ENCODE data around the gene GALK2.

GALK2 gene

DNA sequence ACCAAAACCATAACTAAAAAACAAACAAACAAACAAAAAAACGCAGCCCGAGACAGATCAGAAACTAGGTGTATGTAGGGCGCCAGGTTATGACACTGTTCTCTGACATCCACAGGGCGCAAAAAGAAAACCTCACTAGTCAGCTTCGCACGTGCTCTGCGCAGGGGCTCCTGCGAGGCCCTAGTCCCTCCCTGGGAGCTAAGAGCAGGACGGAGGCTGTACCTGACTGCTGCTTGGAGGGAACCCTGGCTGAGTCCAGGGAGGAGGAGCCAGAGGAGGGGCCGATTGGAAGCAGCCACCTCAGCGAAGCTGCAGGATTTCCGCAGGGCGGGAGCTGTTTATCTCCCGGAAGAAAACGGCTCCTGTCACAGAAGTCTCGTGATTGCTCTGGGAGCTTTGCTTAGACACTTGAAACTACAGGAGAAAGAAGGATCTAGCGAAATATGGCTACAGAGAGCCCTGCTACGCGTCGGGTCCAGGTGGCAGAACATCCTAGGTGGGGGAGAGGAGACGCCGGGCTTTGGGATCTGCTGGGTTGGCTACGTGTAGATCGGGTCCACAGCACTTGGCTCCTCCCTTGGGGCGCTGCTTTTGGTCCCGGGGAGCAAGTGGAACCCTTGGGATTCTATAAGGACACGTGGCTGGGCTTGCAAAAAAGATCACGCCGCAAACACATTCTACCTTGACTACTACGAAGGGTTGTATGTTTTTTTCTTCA lies at the start of gene GALK2:
GALK2 (plus strand) TSS at position 368 of the 718 bp plus-strand sequence; CDS start at position 444, 76 bp downstream.
- peak; percentile 97 for DNase-seq

DNA sequence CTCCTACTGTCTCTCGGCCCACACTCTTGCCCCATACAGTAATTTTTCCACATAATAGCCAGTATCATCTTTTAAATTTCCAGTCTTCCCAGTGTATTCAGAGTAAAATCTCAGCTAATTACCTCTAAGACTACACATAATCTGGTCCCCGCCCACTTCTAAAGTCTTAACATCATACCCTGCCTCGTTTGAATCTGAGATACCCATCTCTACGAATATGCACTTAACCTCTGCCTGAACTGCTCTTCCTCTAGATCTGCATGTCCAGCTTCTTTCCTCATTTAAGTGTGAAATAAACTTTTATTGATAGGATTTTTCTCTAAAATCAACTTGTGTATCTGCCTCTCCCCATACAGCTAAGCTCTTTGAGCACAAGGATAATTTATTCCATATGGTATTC lies 49.2 kb upstream of the GALK2 start:
- DNase-seq = no peak

- no peak for DNase-seq
Measured at GRCh38 chr15:49121901-49122300, 48.1 kb upstream of the GALK2 start.

DNA sequence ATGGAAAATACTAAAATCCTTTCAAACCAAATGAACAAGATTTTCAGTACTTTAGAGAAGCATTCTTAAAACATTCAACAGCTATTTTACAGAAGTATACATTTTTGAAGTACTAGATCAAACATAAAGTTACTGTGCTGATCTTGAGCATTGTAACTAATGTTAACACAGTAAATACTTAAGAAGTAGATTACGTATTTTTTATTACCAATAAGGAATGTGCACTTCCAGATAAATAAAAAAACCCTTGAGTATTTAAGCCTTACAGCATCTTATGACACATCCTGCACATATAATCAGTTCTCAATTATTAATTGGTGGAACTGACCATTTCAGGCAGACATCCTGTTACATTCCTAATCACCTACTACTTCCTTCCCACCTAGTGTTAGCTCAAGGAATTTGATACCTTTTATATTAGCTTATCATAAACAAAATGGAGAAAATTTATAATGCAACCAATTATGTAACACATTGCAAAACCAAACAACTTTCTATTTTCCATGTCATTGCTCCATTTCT lies 47.4 kb upstream of the GALK2 start:
- no peak for DNase-seq

DNA sequence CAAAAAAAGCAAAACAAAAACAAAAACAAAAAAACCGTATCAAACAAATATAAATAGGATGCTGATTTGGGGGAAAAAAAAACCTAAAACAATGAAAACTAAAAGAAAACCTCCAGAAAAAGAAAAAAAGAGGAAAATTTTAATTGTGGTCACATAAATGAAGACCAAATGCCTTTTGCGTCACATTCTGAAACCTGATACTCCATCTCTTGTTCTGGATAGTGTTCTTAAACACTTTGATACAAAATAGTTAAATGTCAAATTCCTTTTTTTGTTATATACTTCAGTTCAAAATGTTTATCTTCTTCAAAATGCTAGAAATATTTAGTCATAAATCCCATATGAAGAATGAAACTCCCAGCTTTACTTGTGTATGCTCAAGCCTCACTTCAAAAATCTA lies 45.7 kb upstream of the GALK2 start:
- DNase-seq = no peak

DNA sequence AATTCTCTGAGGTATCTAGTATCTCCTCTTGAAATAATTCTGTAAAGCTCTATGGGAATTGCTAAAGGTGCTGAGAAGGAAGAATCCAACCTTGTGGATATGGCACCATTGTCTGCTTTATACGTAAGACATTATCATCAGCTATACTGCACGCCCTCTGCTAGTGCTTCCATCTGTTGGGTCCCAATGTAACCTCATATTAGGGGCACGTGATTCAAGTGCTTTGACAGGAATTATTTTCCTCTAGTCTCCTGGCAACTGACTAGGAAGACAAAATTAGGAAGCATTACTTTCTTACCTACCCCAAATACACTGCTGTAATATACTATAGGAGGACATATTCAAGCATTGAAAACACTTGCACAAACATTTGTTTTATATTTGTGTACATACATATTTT lies 38.6 kb upstream of the GALK2 start:
- DNase-seq = no peak

DNA sequence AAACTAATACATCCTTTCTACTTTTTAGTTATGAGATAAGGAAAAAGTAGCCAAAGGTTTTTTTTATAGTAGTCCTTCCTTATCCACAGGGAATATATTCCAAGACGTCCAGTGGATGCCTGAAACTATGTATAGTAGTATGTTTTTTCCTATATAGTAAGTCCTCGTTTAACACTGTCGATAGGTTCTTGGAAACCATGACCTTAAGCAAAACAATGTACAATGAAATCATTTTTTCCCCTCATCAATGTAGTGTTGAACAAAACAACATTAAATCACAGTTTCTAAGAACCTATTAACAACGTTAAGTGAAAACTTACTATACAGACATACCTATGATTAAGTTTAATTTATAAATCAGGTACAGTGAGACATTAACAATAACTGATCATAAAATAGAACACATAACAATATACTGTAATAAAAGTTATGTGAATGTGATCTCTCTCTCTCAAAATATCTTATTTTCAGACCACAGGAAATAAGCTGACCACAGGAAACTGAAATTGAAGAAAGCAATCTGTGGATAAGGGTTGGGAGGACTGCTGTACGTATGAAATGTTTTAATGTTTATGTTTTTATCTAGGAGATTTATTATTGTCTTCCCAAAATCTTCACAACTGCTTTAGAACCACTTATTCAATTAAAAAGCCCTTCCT lies 35.2 kb upstream of the GALK2 start:
- DNase-seq = peak; percentile 25

- no peak for DNase-seq
Measured at GRCh38 chr15:49135342-49135857, 34.6 kb upstream of the GALK2 start.

DNA sequence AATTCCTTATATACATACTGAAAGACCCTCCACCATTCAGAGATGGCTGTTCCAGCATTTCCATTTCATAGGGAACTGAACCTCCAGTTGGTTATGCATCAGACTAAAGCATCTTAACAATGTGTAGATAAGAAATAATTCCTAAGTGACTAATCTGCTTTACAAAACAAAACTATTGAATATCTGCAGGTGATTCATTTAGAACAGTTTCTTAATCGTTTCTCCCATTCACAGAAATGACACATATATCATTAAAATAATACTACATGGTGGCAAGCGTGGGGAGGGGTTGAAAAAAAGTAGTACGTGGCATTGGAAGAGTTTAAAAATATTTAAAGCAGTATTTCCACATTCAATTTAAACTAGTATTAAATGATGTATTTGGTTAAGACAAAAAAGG lies 34.1 kb upstream of the GALK2 start:
- DNase-seq = no peak

DNA sequence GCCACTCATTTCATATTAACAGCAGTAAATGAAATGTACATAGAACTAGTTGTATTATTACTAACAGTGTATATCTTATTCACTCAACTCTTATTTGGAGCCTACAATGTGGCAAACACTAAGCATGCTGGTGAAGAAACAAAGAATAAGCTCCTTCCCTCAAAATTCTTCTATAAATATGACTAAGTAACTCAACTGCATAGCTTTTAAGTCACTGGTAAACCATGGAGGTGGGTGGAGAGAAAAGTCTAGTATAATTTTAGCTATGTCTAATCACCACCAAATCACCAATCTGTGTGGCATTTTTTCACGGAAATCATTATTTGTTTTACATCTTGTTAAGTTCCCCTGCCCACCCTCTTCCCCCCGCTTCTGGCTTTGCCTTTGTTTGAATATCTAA lies 32.2 kb upstream of the GALK2 start:
- DNase-seq = no peak

DNA sequence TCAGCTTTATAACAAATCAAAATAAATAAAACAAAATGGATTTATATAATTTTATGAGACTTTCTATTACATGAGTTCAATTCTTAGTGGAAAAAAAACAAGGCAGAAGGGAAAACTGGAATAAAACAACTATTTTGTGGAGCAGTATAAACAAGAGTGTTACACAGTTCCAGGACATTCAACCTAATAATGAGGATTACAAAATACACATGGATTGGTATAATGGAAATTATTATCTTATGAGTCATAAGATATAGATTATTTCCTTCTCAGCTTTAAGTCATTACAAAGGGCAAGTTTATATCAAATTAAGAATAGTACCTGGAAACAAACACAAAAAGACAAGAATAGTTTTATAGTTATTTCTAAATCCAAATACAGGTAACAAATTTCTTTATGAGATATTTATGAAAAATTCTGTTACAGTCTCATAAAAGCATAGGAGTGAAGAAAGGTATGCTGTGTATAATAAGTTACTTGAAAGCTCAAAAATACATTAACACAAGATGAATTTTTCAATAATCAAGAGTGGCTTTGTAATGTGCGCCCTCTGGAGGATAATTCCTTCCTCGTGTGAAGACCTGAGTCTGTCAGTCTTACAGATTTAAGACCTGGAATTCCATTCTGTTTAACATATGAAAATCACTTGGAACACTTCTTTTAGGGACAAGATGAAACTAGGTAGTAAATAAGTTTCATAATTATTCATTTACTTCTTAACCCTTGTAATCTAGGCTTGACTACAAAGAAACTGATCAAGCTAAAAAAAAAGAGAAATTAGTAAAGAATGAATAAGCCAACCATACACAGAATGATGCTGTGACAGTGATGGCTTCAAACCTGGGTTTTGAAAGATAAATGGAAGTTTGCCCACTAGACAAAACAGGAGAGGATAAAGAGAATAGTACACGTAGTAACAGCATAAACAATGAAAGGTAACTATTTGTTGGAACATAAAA lies 24.1 kb upstream of the GALK2 start:
- DNase-seq = peak; percentile 79

DNA sequence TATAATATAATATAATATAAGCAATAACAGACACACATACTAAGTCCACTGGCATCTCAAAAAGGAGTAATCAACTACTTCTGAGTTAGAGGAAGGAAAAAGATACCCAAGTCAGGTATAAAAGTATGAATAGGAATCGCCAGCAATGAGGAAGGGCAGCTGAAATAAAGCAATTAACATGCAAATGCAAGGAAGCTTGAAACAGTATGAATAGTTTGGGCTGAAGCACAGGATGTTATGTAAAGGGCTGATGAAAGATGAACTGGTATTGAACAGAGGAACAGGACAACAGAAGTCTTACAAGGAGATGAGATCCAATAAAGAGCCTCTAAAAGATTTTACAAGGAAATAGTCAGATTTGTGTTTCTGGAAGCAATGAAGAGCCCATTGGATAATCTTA lies 21.7 kb upstream of the GALK2 start:
- DNase-seq = no peak

DNA sequence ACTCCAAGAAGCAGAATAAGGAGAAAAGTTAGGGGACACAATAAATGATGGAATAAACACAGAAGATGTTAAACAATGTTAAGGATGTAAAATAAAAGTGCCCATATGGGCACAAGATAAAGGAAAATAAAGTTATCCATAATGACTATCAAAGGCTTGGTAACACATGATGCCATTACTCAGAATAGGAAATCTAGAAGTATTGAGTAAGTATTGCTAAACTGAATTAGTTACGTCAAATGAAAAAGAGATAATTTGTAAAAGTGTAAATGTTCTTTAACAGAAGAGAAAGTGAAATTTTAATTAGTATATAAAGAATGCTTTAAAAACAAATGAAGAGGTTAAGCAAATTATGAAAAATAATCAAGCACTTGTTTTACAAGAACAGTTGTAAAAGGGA lies 21.3 kb upstream of the GALK2 start:
- no peak for DNase-seq

DNA sequence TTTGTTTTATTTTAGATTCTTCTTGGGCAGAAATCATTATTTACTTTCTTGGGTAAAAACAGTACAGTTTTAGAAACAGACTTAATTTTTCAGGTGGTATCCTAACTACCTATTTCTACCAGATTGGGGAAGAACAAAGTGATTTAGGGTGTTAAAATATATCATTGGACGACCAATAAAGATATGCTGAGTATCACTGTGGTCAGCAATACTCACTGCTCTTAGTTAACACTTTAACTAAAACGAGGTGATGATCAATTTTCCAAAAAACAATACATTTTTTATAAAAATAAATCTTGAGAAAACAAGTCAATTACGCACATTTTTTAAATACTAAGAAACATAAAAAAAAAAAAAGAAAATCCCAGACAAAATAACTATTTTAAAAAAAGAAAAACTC lies 18.2 kb upstream of the GALK2 start:
- no peak for DNase-seq

DNA sequence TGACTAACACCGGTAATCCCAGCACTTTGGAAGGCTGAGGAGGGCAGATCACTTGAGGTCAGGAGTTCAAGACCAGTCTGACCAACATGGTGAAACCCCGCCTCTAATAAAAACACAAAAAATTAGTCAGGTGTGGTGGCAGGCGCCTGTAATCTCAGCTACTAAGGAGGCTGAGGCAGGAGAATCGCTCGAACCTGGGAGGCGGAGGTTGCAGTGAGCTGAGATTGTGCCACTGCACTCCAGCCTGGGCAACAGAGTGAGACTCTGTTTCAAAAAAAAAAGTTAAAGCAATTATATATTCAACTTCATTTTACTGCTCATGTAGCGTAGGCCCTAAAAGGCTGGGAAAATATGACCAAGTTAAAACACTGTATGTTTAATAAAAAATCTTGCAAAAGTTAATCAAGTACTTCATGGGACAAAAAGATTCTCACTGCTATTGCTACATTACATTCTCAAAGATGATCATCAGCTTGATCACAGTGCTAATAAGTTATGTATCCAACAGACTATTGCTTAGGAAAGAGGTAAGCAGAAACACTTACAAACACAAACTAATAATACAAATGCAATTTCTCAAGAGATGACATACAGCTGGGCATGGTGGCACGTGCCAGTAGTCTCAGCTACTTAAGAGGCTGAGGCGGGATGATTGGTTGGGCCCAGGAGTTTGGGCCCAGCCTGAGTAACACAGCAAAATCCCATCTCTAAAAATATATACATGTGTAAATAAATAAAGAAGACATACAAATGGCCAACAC lies 17.3 kb upstream of the GALK2 start:
- no peak for DNase-seq

DNA sequence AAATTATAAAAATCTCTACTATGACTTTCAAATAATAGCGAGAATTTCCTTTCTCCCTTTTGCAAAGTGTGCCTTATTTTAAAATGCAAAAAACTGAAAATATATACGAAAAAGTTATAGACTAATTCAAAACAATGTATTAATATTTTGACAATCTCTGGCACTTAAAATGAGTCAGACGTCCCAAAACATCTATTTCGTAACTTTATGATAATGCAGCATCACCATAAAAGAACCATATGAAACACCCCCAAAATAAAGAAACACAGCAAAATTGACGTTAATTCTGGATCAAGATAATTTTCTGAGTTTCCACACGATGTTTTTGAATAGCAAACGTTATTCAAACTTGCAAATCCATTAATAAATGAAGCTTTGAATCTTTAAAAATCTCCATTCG lies 15.7 kb upstream of the GALK2 start:
- no peak for DNase-seq

- no peak for DNase-seq
Measured at GRCh38 chr15:49154799-49155109, 15.3 kb upstream of the GALK2 start.

DNA sequence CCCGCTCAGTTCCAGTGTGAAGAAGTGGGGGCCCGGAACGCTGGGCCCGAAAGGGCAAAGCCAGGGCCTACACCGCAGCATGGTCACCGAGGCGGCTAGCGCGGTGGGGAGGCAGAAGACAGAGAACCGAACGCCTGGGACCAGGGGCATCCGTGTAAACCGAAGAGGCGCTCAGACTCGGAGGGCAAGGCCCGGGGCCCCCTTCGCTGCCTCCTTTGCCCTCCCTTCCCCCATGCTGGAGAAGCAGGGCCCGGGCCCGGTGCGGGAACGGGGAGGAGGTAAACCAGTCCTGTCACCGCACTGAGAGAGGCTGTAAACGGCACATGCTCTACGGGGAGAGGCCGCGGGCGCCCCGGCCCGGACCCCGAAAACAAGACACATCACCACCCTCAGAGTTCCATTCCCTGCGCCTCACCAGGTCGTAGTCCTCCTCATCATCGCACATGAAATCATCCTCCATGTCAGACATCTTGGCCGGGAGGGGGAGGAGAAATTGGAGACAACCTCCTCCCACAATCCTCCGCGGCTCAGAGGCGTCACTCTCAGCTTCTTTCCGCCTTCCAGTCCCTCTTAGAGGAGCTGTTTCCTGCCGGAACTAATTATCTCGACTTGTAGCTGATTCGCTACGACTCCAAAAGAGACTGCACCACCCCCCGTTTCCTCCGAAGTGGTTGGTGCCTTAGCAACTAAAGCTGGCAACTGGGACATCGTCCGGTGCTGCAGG lies 14.8 kb upstream of the GALK2 start, which contains the start of gene COPS2:
COPS2 (minus strand) TSS at position 490 of the 724 bp plus-strand sequence; CDS start at position 469, 21 bp downstream.
- DNase-seq = peak; percentile 99

GRCh38 chr15:49155834-49156627 lies 14.0 kb upstream of the GALK2 start:
- DNase-seq = no peak

GRCh38 chr15:49163678-49164077 lies 6.4 kb upstream of the GALK2 start:
- no peak for DNase-seq

- DNase-seq = no peak
Measured at GRCh38 chr15:49164865-49165264, 5.2 kb upstream of the GALK2 start.

All from hematopoietic multipotent progenitor cell treated with erythropoietin and hydrocortisone succinate and interleukin-3 and kit ligand, for 4 days (in vitro differentiated cells).